Mesothelial cell of epicardium (in vitro differentiated cells): ENCODE data around the gene LYL1. TPM values are rescaled to one million over a fixed set of nuclear protein-coding genes. Genes with fewer than 3 reads are reported as not detected.
A peak's percentile ranks its signal among the peaks of the same experiment; 100 is the strongest.

ENCODE experiments used
- DNase-seq, 2 experiments: peaks; one replicate each; pipeline ENCODE4 v3.0.0; 2021; ENCODE audit warnings: low spot score in 2 of 2; ENCODE audit not compliant: unreplicated experiment in 2 of 2
- H3K27ac Mint-ChIP-seq: 2 replicates; pipeline ENCODE4 v1.8.0; 2021; ENCODE audit warnings: mixed read lengths
- H3K27me3 Mint-ChIP-seq: 2 replicates; pipeline ENCODE4 v1.8.0; 2021; ENCODE audit warnings: low read depth, mixed read lengths
- H3K36me3 Mint-ChIP-seq: 2 replicates; pipeline ENCODE4 v1.8.0; 2021; ENCODE audit warnings: mixed read lengths
- H3K4me1 Mint-ChIP-seq: 2 replicates; pipeline ENCODE4 v1.8.0; 2021; ENCODE audit warnings: mixed read lengths
- H3K4me3 Mint-ChIP-seq: 2 replicates; pipeline ENCODE4 v1.8.0; 2021; ENCODE audit warnings: mild to moderate bottlenecking, moderate library complexity, mixed read lengths
- H3K9me3 Mint-ChIP-seq: 2 replicates; pipeline ENCODE4 v1.8.0; 2021; ENCODE audit warnings: mixed read lengths
- CTCF ChIP-seq: fragments of 200-600 bp; sonication (generic); IDR thresholded peaks from one replicate; pipeline ENCODE4 v1.5.0; 2021; ENCODE audit warnings: antibody characterized with exemption; ENCODE audit not compliant: unreplicated experiment
- total RNA-seq: library from RNA; stranded (reverse); gene quantifications from 3 replicates; pipeline ENCODE4 v1.2.1, GENCODE V29; 2021

LYL1 gene
- total RNA-seq, 1 donor from 2014 or later: 4.0 TPM

- H3K27ac Mint-ChIP-seq: no peak overlapping the region
- peaks cover 18% of the 10 kb centered on the region for H3K4me1 Mint-ChIP-seq
- no peaks in the 10 kb centered on the region for H3K9me3 Mint-ChIP-seq
- H3K27me3 Mint-ChIP-seq: peaks cover 58% of the 10 kb centered on the region
- no peak for DNase-seq
- no peak for TF ChIP-seq CTCF
- H3K36me3 Mint-ChIP-seq: peaks cover 2% of the 10 kb centered on the region
- H3K4me3 Mint-ChIP-seq: peak overlapping the region; percentile 33
These were observed 1.6 kb downstream of the LYL1 start for GRCh38 chr19:13100841-13101589.

GRCh38 chr19:13100031-13100588 is 2.5 kb downstream of the LYL1 start:
- H3K4me3 Mint-ChIP-seq: peak overlapping the region; percentile 18
- peaks cover 2% of the 10 kb centered on the region for H3K36me3 Mint-ChIP-seq
- H3K27ac Mint-ChIP-seq: no peak overlapping the region
- TF ChIP-seq CTCF: no peak
- H3K4me1 Mint-ChIP-seq: peaks cover 23% of the 10 kb centered on the region
- no peaks in the 10 kb centered on the region for H3K9me3 Mint-ChIP-seq
- no peak for DNase-seq
- peaks cover 65% of the 10 kb centered on the region for H3K27me3 Mint-ChIP-seq

- peak overlapping the region; percentile 18 for H3K4me3 Mint-ChIP-seq
- H3K27ac Mint-ChIP-seq: no peak overlapping the region
- TF ChIP-seq CTCF: no peak
- peaks cover 30% of the 10 kb centered on the region for H3K4me1 Mint-ChIP-seq
- DNase-seq: no peak
- peaks cover 73% of the 10 kb centered on the region for H3K27me3 Mint-ChIP-seq
- peaks cover 2% of the 10 kb centered on the region for H3K36me3 Mint-ChIP-seq
- no peaks in the 10 kb centered on the region for H3K9me3 Mint-ChIP-seq
These were observed 3.3 kb downstream of the LYL1 start for GRCh38 chr19:13099073-13099999.

- H3K36me3 Mint-ChIP-seq: peaks cover 2% of the 10 kb centered on the region
- DNase-seq: no peak
- no peaks in the 10 kb centered on the region for H3K9me3 Mint-ChIP-seq
- H3K27ac Mint-ChIP-seq: no peak overlapping the region
- TF ChIP-seq CTCF: no peak
- peak overlapping the region; percentile 43 for H3K4me3 Mint-ChIP-seq
- H3K27me3 Mint-ChIP-seq: peaks cover 80% of the 10 kb centered on the region
- peaks cover 37% of the 10 kb centered on the region for H3K4me1 Mint-ChIP-seq
These were observed 4.2 kb downstream of the LYL1 start for GRCh38 chr19:13098277-13099072.

- no peaks in the 10 kb centered on the region for H3K9me3 Mint-ChIP-seq
- no peak overlapping the region for H3K27ac Mint-ChIP-seq
- TF ChIP-seq CTCF: no peak
- H3K36me3 Mint-ChIP-seq: peaks cover 2% of the 10 kb centered on the region
- H3K4me1 Mint-ChIP-seq: peaks cover 38% of the 10 kb centered on the region
- peaks cover 78% of the 10 kb centered on the region for H3K27me3 Mint-ChIP-seq
- H3K4me3 Mint-ChIP-seq: no peak overlapping the region
- DNase-seq: no peak
These were observed 5.0 kb downstream of the LYL1 start for GRCh38 chr19:13097463-13098258.
